Measurements from ENCODE around the gene MRPL55. TPM values are rescaled to one million over a fixed set of nuclear protein-coding genes. Genes with fewer than 3 reads are reported as not detected.
A peak's percentile ranks its signal among the peaks of the same experiment; 100 is the strongest.
"Not testable (repeated sequence)": the region's sequence is repeated elsewhere in the genome, so short reads cannot be mapped to it uniquely, and the experiment has no call there.

The MRPL55 gene
- total and polyA plus RNA-seq, 4 donors, result 37.2 to 90.4 (median 71.0) TPM

DNA sequence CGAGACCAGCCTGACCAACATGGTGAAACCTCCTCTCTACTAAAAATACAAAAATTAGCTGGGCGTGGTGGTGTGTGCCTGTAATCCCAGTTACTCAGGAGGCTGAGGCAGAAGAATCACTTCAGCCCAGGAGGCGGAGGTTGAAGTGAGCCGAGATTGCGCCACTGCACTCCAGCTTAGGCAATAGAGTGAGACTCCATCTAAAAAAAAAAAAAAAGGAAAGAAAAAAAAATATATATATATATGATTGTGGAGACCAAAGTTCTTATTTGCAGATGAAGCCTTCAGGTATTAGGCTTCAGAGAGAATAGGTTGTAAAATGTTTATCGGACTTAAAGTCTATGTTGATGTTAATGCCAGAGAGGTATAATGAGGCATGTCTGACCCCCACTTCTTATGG, 2.2 kb upstream of the MRPL55 start:
- H3K27ac ChIP-seq (ENCODE audit: low read depth, low read length); H3K27me3 ChIP-seq (ENCODE audit: control insufficient read depth, insufficient read depth, low read length); H3K4me3 ChIP-seq (ENCODE audit: low read depth, low read length); H3K9me3 ChIP-seq (ENCODE audit: control insufficient read depth, insufficient read depth, low read length); DNase-seq (ENCODE audit: low read depth in 4 of 6, low spot score in 6 of 6): not testable (repeated sequence)
- Histone ChIP-seq H3K36me3 (ENCODE audit: control insufficient read depth, insufficient read depth, low read length) (peaks cover 17% of the 10 kb centered on the region), H3K4me1 (ENCODE audit: control insufficient read depth, insufficient read depth, low read length) (peaks cover 27% of the 10 kb centered on the region)
- no CpG with 5 or more reads among the region's 6 CpGs for WGBS (ENCODE audit: insufficient coverage)

DNA sequence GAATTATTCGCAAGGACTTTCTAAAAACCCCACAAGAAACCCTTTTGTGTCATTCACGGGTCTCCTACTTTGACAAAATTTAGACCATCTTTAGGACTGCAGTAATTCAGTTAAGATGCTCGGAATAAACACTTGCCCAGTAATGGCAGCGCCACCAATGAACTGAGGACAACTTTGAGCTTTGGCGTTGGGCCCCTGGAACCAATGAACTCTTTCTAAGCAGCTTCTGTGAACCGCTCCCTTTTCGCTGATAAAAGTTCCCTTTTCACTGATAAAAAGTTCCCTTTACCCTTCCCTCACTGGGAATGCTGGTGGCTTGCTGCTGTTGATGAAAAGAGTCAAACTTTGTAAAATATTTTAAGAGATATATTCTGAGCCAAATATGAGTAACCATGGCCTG, 1.5 kb upstream of the MRPL55 start:
- H3K27me3 ChIP-seq (ENCODE audit: control insufficient read depth, insufficient read depth, low read length), result no peaks in the 10 kb centered on the region
- no peak for DNase-seq (ENCODE audit: low read depth in 4 of 6, low spot score in 6 of 6)
- peaks cover 27% of the 10 kb centered on the region for H3K4me1 ChIP-seq (ENCODE audit: control insufficient read depth, insufficient read depth, low read length)
- WGBS (ENCODE audit: insufficient coverage), result 77% methylated on average over 5 of the region's 7 CpGs
- no peaks in the 10 kb centered on the region for H3K9me3 ChIP-seq (ENCODE audit: control insufficient read depth, insufficient read depth, low read length)
- H3K36me3 ChIP-seq (ENCODE audit: control insufficient read depth, insufficient read depth, low read length), result peaks cover 24% of the 10 kb centered on the region
- no peak overlapping the region for H3K4me3 ChIP-seq (ENCODE audit: low read depth, low read length)
- no peak overlapping the region for H3K27ac ChIP-seq (ENCODE audit: low read depth, low read length)

DNA sequence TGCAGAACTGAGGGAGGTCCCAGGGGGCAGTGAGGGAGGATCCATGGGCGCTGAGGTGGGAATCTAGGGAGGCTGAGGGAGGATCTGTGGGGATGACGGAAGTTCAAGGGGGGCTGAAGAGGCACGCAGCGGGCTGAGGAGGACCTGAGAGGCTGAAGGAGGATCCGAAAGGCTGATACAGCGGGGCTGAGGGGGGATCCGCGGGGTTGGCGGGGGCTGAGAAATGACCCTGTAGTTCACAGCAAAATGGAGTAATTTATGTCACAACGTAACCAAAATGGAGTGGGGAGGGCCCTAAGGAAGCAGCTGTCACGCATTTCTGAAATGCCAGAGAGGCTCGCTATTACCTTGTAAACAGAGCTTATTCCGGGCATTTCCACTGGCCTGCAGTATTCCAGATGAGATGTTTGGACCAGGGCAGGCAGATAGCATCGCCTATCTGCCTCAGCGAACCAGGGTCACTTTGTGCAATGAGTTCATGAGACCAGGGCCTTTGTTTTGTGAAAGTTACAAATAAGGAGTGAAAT, 926 bp upstream of the MRPL55 start:
- H3K27ac ChIP-seq (ENCODE audit: low read depth, low read length), result no peak overlapping the region
- no peaks in the 10 kb centered on the region for H3K9me3 ChIP-seq (ENCODE audit: control insufficient read depth, insufficient read depth, low read length)
- peak overlapping the region; percentile 99 for H3K4me3 ChIP-seq (ENCODE audit: low read depth, low read length)
- H3K4me1 ChIP-seq (ENCODE audit: control insufficient read depth, insufficient read depth, low read length), result peaks cover 27% of the 10 kb centered on the region
- peaks cover 30% of the 10 kb centered on the region for H3K36me3 ChIP-seq (ENCODE audit: control insufficient read depth, insufficient read depth, low read length)
- DNase-seq (ENCODE audit: low read depth in 4 of 6, low spot score in 6 of 6), result no peak
- H3K27me3 ChIP-seq (ENCODE audit: control insufficient read depth, insufficient read depth, low read length), result no peaks in the 10 kb centered on the region
- WGBS (ENCODE audit: insufficient coverage), result 40% methylated on average over 15 of the region's 15 CpGs

DNA sequence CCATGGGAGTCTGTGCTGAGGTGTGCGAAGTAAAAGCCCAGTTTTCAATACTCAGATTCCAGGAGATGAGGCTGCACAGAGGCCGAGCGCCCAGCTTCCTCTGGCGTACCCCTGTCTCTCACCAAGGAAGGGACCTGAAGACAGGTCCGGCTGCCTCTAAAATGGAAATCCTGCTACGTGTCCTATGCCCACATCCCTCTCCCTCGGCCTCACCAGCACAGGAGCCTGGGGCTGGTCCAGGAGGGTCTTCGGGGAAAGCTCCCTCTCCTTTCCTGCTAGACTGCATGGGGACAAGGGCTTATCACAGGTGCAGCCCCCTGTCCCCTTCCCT, 392 bp downstream of the MRPL55 start:
- H3K27me3 ChIP-seq (ENCODE audit: control insufficient read depth, insufficient read depth, low read length), result no peaks in the 10 kb centered on the region
- H3K9me3 ChIP-seq (ENCODE audit: control insufficient read depth, insufficient read depth, low read length), result no peaks in the 10 kb centered on the region
- H3K4me3 ChIP-seq (ENCODE audit: low read depth, low read length), result peak overlapping the region; percentile 99
- peaks cover 33% of the 10 kb centered on the region for H3K36me3 ChIP-seq (ENCODE audit: control insufficient read depth, insufficient read depth, low read length)
- peaks cover 32% of the 10 kb centered on the region for H3K4me1 ChIP-seq (ENCODE audit: control insufficient read depth, insufficient read depth, low read length)
- peak in 1 of 6 donors; percentile 4 for DNase-seq (ENCODE audit: low read depth in 4 of 6, low spot score in 6 of 6)
- 3% methylated on average over 7 of the region's 8 CpGs for WGBS (ENCODE audit: insufficient coverage)
- peak overlapping the region; percentile 70 for H3K27ac ChIP-seq (ENCODE audit: low read depth, low read length)

DNA sequence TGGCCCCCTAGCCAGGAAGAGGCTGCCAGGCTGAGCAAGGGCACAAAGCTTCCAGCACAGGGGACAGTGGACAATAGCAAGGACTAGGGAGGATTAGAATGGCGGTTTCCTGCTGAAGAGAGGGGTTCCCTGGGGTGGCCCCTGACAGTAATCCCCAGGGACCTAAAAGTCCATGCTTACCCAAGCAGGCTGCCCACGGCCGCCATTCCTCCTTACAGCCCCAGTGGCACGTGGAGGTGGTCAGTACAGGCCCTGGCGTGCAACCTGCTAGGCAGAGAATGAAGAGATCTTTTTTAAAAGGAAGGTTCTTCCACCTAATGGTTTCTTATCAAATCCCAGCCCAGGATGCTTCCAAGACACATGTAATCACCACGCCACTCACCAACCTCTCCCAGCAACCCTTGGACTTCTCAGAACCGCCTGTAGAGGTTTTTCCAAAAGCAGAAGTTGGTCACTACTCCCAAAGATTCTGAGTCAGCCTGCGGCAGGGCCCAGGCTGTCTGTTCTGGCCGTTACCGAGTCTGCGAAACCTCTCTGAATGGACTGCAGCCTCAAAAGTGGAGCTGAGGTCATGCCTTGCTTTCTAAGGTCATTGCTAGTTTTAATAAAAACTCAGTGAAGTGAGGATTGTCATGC, 926 bp downstream of the MRPL55 start:
- DNase-seq (ENCODE audit: low read depth in 4 of 6, low spot score in 6 of 6), result no peak
- Histone ChIP-seq H3K27me3 (ENCODE audit: control insufficient read depth, insufficient read depth, low read length) (no peaks in the 10 kb centered on the region), H3K27ac (ENCODE audit: low read depth, low read length) (no peak overlapping the region), H3K4me3 (ENCODE audit: low read depth, low read length) (peak overlapping the region; percentile 99), H3K9me3 (ENCODE audit: control insufficient read depth, insufficient read depth, low read length) (no peaks in the 10 kb centered on the region), H3K36me3 (ENCODE audit: control insufficient read depth, insufficient read depth, low read length) (peaks cover 33% of the 10 kb centered on the region), H3K4me1 (ENCODE audit: control insufficient read depth, insufficient read depth, low read length) (peaks cover 37% of the 10 kb centered on the region)
- WGBS (ENCODE audit: insufficient coverage), result 81% methylated on average over 7 of the region's 11 CpGs

- Histone ChIP-seq H3K4me3 (ENCODE audit: low read depth, low read length) (no peak overlapping the region), H3K36me3 (ENCODE audit: control insufficient read depth, insufficient read depth, low read length) (peaks cover 33% of the 10 kb centered on the region), H3K27me3 (ENCODE audit: control insufficient read depth, insufficient read depth, low read length) (no peaks in the 10 kb centered on the region), H3K9me3 (ENCODE audit: control insufficient read depth, insufficient read depth, low read length) (no peaks in the 10 kb centered on the region), H3K27ac (ENCODE audit: low read depth, low read length) (no peak overlapping the region), H3K4me1 (ENCODE audit: control insufficient read depth, insufficient read depth, low read length) (peaks cover 37% of the 10 kb centered on the region)
- no peak for DNase-seq (ENCODE audit: low read depth in 4 of 6, low spot score in 6 of 6)
- 93% methylated on average over 19 of the region's 19 CpGs for WGBS (ENCODE audit: insufficient coverage)
Measured at GRCh38 chr1:228107636-228108035, 1.5 kb downstream of the MRPL55 start.

GRCh38 chr1:228106800-228107054, 2.4 kb downstream of the MRPL55 start:
- WGBS (ENCODE audit: insufficient coverage), result 93% methylated on average over 9 of the region's 9 CpGs
- no peak overlapping the region for H3K4me3 ChIP-seq (ENCODE audit: low read depth, low read length)
- H3K36me3 ChIP-seq (ENCODE audit: control insufficient read depth, insufficient read depth, low read length), result peaks cover 36% of the 10 kb centered on the region

GRCh38 chr1:228105996-228106799, 2.9 kb downstream of the MRPL55 start:
- no peak for DNase-seq (ENCODE audit: low read depth in 4 of 6, low spot score in 6 of 6)
- WGBS (ENCODE audit: insufficient coverage), result 87% methylated on average over 8 of the region's 8 CpGs
- Histone ChIP-seq H3K27ac (ENCODE audit: low read depth, low read length) (no peak overlapping the region), H3K4me1 (ENCODE audit: control insufficient read depth, insufficient read depth, low read length) (peaks cover 49% of the 10 kb centered on the region), H3K36me3 (ENCODE audit: control insufficient read depth, insufficient read depth, low read length) (peaks cover 41% of the 10 kb centered on the region), H3K9me3 (ENCODE audit: control insufficient read depth, insufficient read depth, low read length) (no peaks in the 10 kb centered on the region), H3K27me3 (ENCODE audit: control insufficient read depth, insufficient read depth, low read length) (no peaks in the 10 kb centered on the region), H3K4me3 (ENCODE audit: low read depth, low read length) (no peak overlapping the region)

More at GRCh38 chr1:228106800-228107054, 2.4 kb downstream of the MRPL55 start:
- peaks cover 45% of the 10 kb centered on the region for H3K4me1 ChIP-seq (ENCODE audit: control insufficient read depth, insufficient read depth, low read length)
- H3K9me3 ChIP-seq (ENCODE audit: control insufficient read depth, insufficient read depth, low read length), result no peaks in the 10 kb centered on the region
- no peak overlapping the region for H3K27ac ChIP-seq (ENCODE audit: low read depth, low read length)
- no peak for DNase-seq (ENCODE audit: low read depth in 4 of 6, low spot score in 6 of 6)
- H3K27me3 ChIP-seq (ENCODE audit: control insufficient read depth, insufficient read depth, low read length), result no peaks in the 10 kb centered on the region

DNA sequence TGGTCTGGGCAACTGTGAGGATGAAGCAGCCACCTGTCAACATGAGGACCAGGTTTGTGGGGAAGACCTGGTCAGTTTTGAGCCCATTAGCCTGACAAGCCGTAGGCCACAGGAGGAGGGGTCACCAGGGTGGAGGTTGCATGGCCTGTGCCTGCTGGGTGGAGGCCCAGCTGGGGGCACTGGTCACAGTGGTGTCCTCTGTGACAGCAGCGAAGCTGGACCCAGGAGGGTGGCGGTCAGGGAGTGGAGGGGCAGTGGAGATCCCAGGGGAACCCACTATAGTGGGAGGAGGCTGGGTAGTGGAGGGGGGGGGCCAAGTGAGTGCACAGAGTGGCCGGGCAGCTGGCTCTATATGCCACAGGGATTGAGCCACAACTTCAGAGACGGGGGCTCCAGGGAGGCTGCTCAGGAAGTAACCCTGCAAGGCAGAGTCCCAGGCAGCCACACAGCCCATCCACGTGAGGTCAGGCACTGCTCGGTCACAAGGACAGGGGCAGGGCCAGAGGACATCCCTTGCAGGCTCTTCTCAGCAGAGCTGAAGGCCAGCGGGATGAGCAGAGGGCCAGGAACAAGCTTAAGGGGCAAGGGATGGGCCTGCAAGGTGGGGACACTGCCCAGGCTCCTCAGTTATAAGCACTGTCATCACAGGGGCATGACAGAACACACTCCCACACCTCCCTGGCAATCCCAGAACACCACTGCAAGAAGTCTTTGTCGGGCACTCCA, 3.7 kb downstream of the MRPL55 start:
- Histone ChIP-seq H3K4me3 (ENCODE audit: low read depth, low read length) (no peak overlapping the region), H3K4me1 (ENCODE audit: control insufficient read depth, insufficient read depth, low read length) (peaks cover 49% of the 10 kb centered on the region), H3K27ac (ENCODE audit: low read depth, low read length) (no peak overlapping the region), H3K9me3 (ENCODE audit: control insufficient read depth, insufficient read depth, low read length) (no peaks in the 10 kb centered on the region), H3K27me3 (ENCODE audit: control insufficient read depth, insufficient read depth, low read length) (no peaks in the 10 kb centered on the region), H3K36me3 (ENCODE audit: control insufficient read depth, insufficient read depth, low read length) (peaks cover 49% of the 10 kb centered on the region)
- WGBS (ENCODE audit: insufficient coverage), result 79% methylated on average over 9 of the region's 9 CpGs
- no peak for DNase-seq (ENCODE audit: low read depth in 4 of 6, low spot score in 6 of 6)

All from spinal cord (tissue), 10 donors.